HepG2 (cell line): ENCODE data around the gene SPATA21. TPM values are rescaled to one million over a fixed set of nuclear protein-coding genes. Genes with fewer than 3 reads are reported as not detected.

Experiments used
- ATAC-seq: fragments of 200-7000 bp; cut with Tn5 transposase; 3 replicates; pipeline ENCODE4 v1.9.1; 2020; ENCODE audit warnings: mild to moderate bottlenecking, moderate library complexity
- BruUV-seq: library from RNA; stranded (reverse); fragments of 400-500 nt; replicated peaks from 2 replicates; lab custom pipeline; 2021; lab: Mats Ljungman, UMichigan
- CTCF ChIA-PET: fragments of 300-600 bp; formaldehyde crosslinking; extraction: SDS; loops from one replicate; lab custom pipeline; 2021; ENCODE audit warnings: low total read pairs, inconsistent platforms, low intra/inter-chr PET ratio; lab: Yijun Ruan, JAX
- POLR2A ChIA-PET: fragments of 350-600 bp; sonication (Branson Sonifier 250); formaldehyde crosslinking; loops from one replicate; lab custom pipeline; 2020; ENCODE audit warnings: antibody characterized with exemption, inconsistent platforms; lab: Yijun Ruan, JAX
- DNase-seq: peaks from one replicate; pipeline ENCODE4 v3.0.0-alpha.2; 2015; ENCODE audit warnings: low spot score
- FAIRE-seq: peaks from 3 replicates; lab custom pipeline; 2011; peaks lifted over from hg19 to GRCh38; lab: Jason Lieb, UNC
- H2AFZ ChIP-seq: one replicate; pipeline ENCODE4 v1.6.1; 2011; ENCODE audit warnings: low read length, inconsistent platforms
- H3K27ac ChIP-seq: fragments of 300-600 bp; 3 replicates; pipeline ENCODE4 v1.8.0; 2011; ENCODE audit warnings: mixed run types, mild to moderate bottlenecking, mixed read lengths, low read length, inconsistent platforms; ENCODE audit not compliant: insufficient read depth; ENCODE audit errors: extremely low read length
- H3K27me3 ChIP-seq, 2 experiments: fragments of 200-600 bp in 1 of 2; 2 replicates in 1 of 2; 3 replicates in 1 of 2; pipeline versions ENCODE4 v1.6.0 to v1.8.0; 2011; ENCODE audit warnings: low read length in 2 of 2, mild to moderate bottlenecking in 2 of 2, moderate library complexity in 2 of 2, inconsistent platforms in 1 of 2; ENCODE audit not compliant: insufficient read depth in 2 of 2, control insufficient read depth in 1 of 2
- H3K36me3 ChIP-seq, 2 experiments: fragments of 200-600 bp in 1 of 2; replicated peaks in 1 of 2; 2 replicates in 1 of 2; 3 replicates in 1 of 2; pipeline versions ENCODE4 v1.5.1 to v1.8.0; 2011; ENCODE audit warnings: low read length in 2 of 2, inconsistent platforms in 1 of 2; ENCODE audit not compliant: insufficient read depth in 2 of 2, control insufficient read depth in 1 of 2
- H3K4me1 ChIP-seq: 2 replicates; pipeline ENCODE4 v1.5.1; 2012; ENCODE audit warnings: low read length, inconsistent platforms; ENCODE audit not compliant: insufficient read depth
- H3K4me2 ChIP-seq: 2 replicates; pipeline ENCODE4 v1.6.0; 2011; ENCODE audit warnings: low read depth, low read length, inconsistent platforms
- H3K4me3 ChIP-seq, 3 experiments: fragments of 200-600 bp in 1 of 3; sonication (generic), shearing (Covaris generic) in 1 of 3; replicated peaks in 1 of 3; 2 replicates each; pipeline ENCODE4 v1.5.1; 2011 to 2016; ENCODE audit warnings: low read length in 3 of 3, inconsistent platforms in 2 of 3, low read depth in 2 of 3, mild to moderate bottlenecking in 2 of 3, control low read depth in 1 of 3, mixed read lengths in 1 of 3; ENCODE audit not compliant: insufficient read depth in 1 of 3
- H3K79me2 ChIP-seq: one replicate; pipeline ENCODE4 v1.6.1; 2011; ENCODE audit warnings: low read length, inconsistent platforms; ENCODE audit not compliant: insufficient read depth
- H3K9ac ChIP-seq: 2 replicates; pipeline ENCODE4 v1.6.0; 2011; ENCODE audit warnings: mild to moderate bottlenecking, low read depth, low read length, inconsistent platforms; ENCODE audit not compliant: insufficient read depth
- H3K9me3 ChIP-seq: 2 replicates; pipeline ENCODE4 v1.5.1; 2012; ENCODE audit warnings: mild to moderate bottlenecking, low read length
- H4K20me1 ChIP-seq: 2 replicates; pipeline ENCODE4 v1.6.0; 2011; ENCODE audit warnings: inconsistent platforms, mild to moderate bottlenecking, low read length, moderate library complexity; ENCODE audit not compliant: insufficient read depth
- HDAC2 ChIP-seq: sonication (generic); formaldehyde crosslinking; IDR thresholded peaks from 2 replicates; pipeline ENCODE4 v1.4.0; 2020; ENCODE audit warnings: missing genetic modification reagents
- MNT ChIP-seq: fragments of 450-650 bp; IDR thresholded peaks from 2 replicates; pipeline ENCODE4 v1.6.1; 2016
- MXD4 ChIP-seq: IDR thresholded peaks from 2 replicates; pipeline ENCODE4 v1.6.1; 2016; ENCODE audit warnings: mild to moderate bottlenecking, missing biosample characterization, missing genetic modification reagents
- NFYB ChIP-seq: sonication (generic); formaldehyde crosslinking; IDR thresholded peaks from 2 replicates; pipeline ENCODE4 v1.4.0; 2020; ENCODE audit warnings: missing genetic modification reagents
- NFYC ChIP-seq: IDR thresholded peaks from 2 replicates; pipeline ENCODE4 v1.6.1; 2016; ENCODE audit warnings: missing genetic modification reagents, missing compliant biosample characterization
- NR2F2 ChIP-seq: IDR thresholded peaks from 2 replicates; pipeline ENCODE4 v1.6.1; 2012; ENCODE audit warnings: low read depth, inconsistent platforms, borderline replicate concordance
- POLR2AphosphoS2 ChIP-seq: IDR thresholded peaks from 2 replicates; pipeline ENCODE4 v1.6.1; 2011; ENCODE audit warnings: low read depth, low read length, improper control_type of control experiment
- ZNF333 ChIP-seq: sonication (generic); formaldehyde crosslinking; IDR thresholded peaks from 2 replicates; pipeline ENCODE4 v1.4.0; 2020; ENCODE audit warnings: mild to moderate bottlenecking, missing genetic modification reagents, borderline replicate concordance
- ZNF383 ChIP-seq: sonication (generic); formaldehyde crosslinking; IDR thresholded peaks from 2 replicates; pipeline ENCODE4 v1.4.0; 2020; ENCODE audit warnings: missing genetic modification reagents, mild to moderate bottlenecking, borderline replicate concordance
- ZNF614 ChIP-seq: IDR thresholded peaks from 2 replicates; pipeline ENCODE4 v1.6.1; 2018; ENCODE audit warnings: missing biosample characterization, missing genetic modification reagents, inconsistent platforms, borderline replicate concordance
- ZNF770 ChIP-seq: sonication (generic); formaldehyde crosslinking; IDR thresholded peaks from 2 replicates; pipeline ENCODE4 v1.5.0; 2020; ENCODE audit warnings: mild to moderate bottlenecking, missing genetic modification reagents
- ZNF839 ChIP-seq: sonication (generic); formaldehyde crosslinking; IDR thresholded peaks from 2 replicates; pipeline ENCODE4 v1.4.0; 2020; ENCODE audit warnings: missing genetic modification reagents, mild to moderate bottlenecking, borderline replicate concordance
- WGBS: methylation state at CpG from one replicate; pipeline ENCODE4 v1.1.6; 2017; ENCODE audit warnings: low lambda C conversion rate; 5-methylcytosine and 5-hydroxymethylcytosine counted together
- in situ Hi-C: cut with HindIII; loops from 2 replicates; pipeline ENCODE4 v1.10.0; 2017; ENCODE audit warnings: low pct_unique_long_range_greater_than_20kb; ENCODE audit not compliant: extremely low pct_ligation_motif_present
- intact Hi-C: fragments of 100-400 bp; cut with micrococcal nuclease; formaldehyde crosslinking; loops from one replicate; pipeline ENCODE4 v1.10.0; 2022; ENCODE audit not compliant: unreplicated experiment
- polyA plus RNA-seq, 8 experiments: library from polyadenylated mRNA; depleted of rRNA in 3 of 8; stranded (reverse) in 7 of 8; unstranded in 1 of 8; fragments of >200 nt; fragmentation: Illumina TruSeq in 4 of 8; extraction: Trizol in 4 of 8; gene quantifications; 2 replicates each; pipeline versions ENCODE4 v1.2.1 to v1.2.3, GENCODE V29; 2011 to 2016; ENCODE audit warnings: low read depth in 4 of 8, missing spikeins in 1 of 8, mixed read lengths in 1 of 8; ENCODE audit not compliant: insufficient read depth in 1 of 8
- total RNA-seq, 5 experiments: library from RNA; depleted of rRNA; stranded (reverse); fragments of >200 nt; fragmentation: Illumina TruSeq; extraction: Trizol; gene quantifications; 2 replicates each; pipeline ENCODE4 v1.2.3, GENCODE V29; 2016; ENCODE audit warnings: low read depth in 1 of 5

Gene SPATA21
- total and polyA plus RNA-seq, 2 of the 13 experiments (the other 11 are each of a cell fraction or from before 2014, with no cell fraction given): 0.80 to 1.4 TPM

GRCh38 chr1:16430606-16431005 lies 6.6 kb downstream of the SPATA21 start:
- ATAC-seq: peak; percentile 65
- no peak for DNase-seq
- no TSS peak for BruUV-seq
- TF ChIP-seq MXD4 (CRISPR knock-in tag) (no peak), ZNF333 (no peak), ZNF839 (CRISPR knock-in tag) (no peak), NFYC (CRISPR knock-in tag) (peak; percentile 63), NFYB (CRISPR knock-in tag) (peak; percentile 55)
- intact Hi-C loops: no loop called here
- in situ Hi-C loops: no loop called here
- H3K4me1 ChIP-seq: peaks cover 34% of the 10 kb centered on the region
- no peak overlapping the region for H2AFZ ChIP-seq
- no peaks in the 10 kb centered on the region for H3K79me2 ChIP-seq
- H3K27me3 ChIP-seq: no peaks in the 10 kb centered on the region; a peak in 1 of 5 replicates
- whole genome bisulfite sequencing: 51% methylated on average over 3 of the region's 3 CpGs
- no peak overlapping the region for H3K27ac ChIP-seq
- H3K36me3 ChIP-seq: no peaks in the 10 kb centered on the region
- H3K4me2 ChIP-seq: no peak overlapping the region
- H3K9me3 ChIP-seq: no peaks in the 10 kb centered on the region
- no peaks in the 10 kb centered on the region for H4K20me1 ChIP-seq
- H3K4me3 ChIP-seq: no peak overlapping the region
- H3K9ac ChIP-seq: no peak overlapping the region
- ChIA-PET CTCF (no interaction called here), POLR2A (no interaction called here)
- FAIRE-seq: no peak

- Histone ChIP-seq H2AFZ (no peak overlapping the region), H3K9ac (no peak overlapping the region), H3K79me2 (no peaks in the 10 kb centered on the region), H3K27ac (peak overlapping the region; percentile 42), H3K9me3 (no peaks in the 10 kb centered on the region), H3K27me3 (no peaks in the 10 kb centered on the region; a peak in 1 of 5 replicates), H4K20me1 (no peaks in the 10 kb centered on the region), H3K4me2 (peak overlapping the region; percentile 82), H3K36me3 (no peaks in the 10 kb centered on the region), H3K4me3 (peak overlapping the region in 2 of 3 experiments; percentile 40 to 50; a peak in 5 of 6 replicates), H3K4me1 (peaks cover 40% of the 10 kb centered on the region)
- intact Hi-C loops (loop anchor here (10.0 kb wide), 1 partner anchor 659 kb away; no protein-coding TSS in a partner anchor), in situ Hi-C loops (no loop called here)
- FAIRE-seq (peak; percentile 85), ATAC-seq (peak; percentile 90), DNase-seq (peak; percentile 31)
- WGBS: under 1% methylated on average over 9 of the region's 10 CpGs
- ChIA-PET POLR2A (interaction anchor here (0.9 to 3.0 kb wide), 3 partner anchors 15 to 39 kb away, joined by 3 to 17 read pairs (median 5); partner anchors contain the start of gene NECAP2), CTCF (no interaction called here)
- BruUV-seq: TSS peak; percentile 91
- TF ChIP-seq MNT (no peak), NR2F2 (peak; percentile 41; the same call in 1 of the 2 replicates), HDAC2 (CRISPR knock-in tag) (peak; percentile 38; the same call in 1 of the 2 replicates), POLR2AphosphoS2 (no peak), ZNF383 (CRISPR knock-in tag) (no peak), ZNF770 (CRISPR knock-in tag) (peak; percentile 73), ZNF614 (CRISPR knock-in tag) (no peak)
Observed at GRCh38 chr1:16425125-16426025, 11.8 kb downstream of the SPATA21 start.
